ENCODE measurements around the gene PI3.

The PI3 gene

DNA sequence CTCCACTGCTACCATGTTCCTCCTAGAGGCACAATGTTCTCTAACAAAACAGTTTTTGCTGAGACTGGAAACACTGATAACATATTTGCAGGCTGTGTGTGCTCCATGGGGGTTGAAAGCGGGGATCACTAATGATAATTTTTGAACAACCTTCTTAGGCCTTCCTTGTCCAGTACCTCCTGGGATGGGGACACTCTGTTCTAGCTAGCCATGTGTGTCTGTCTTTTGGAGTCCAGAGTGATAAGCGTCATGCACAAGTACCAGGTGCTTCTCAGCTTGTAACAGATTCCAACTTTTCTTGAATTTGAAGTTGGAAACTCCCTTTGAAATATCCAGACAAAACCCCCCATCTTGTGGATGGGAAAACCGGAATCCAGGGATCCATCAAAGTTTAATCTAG, 15.2 kb downstream of the PI3 start:
- no peaks in the 10 kb centered on the region for H3K9me3 ChIP-seq (ENCODE audit: control insufficient read depth, low read length)
- peaks cover 9% of the 10 kb centered on the region for H3K4me1 ChIP-seq (ENCODE audit: control insufficient read depth, insufficient read depth, low read length)
- H3K9ac ChIP-seq (ENCODE audit: low read length) = no peak overlapping the region
- H3K27me3 ChIP-seq (ENCODE audit: control insufficient read depth, insufficient read depth, low read length) = no peaks in the 10 kb centered on the region
- H3K36me3 ChIP-seq (ENCODE audit: control insufficient read depth, insufficient read depth, low read length) = no peaks in the 10 kb centered on the region
- H3K4me3 ChIP-seq (ENCODE audit: low read length) = no peak overlapping the region

DNA sequence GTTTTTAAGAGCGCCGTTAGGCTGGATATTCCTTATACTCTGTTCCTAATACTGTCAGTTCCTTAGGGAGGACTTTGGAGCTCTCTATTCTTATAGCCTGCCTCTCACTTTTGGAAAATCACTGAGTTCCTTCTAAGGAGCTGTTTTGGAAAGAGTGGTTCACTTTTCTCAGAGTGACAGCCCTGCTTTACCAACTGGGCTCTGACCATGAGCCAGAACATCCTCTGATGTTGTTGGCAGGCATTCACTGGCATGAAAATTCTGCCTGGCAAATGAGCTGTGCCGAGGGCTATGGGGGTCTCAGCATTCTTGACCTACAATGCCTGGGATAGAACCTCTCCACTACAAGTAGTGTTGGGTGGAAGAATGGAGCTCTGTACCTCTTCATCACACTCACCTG, 17.2 kb downstream of the PI3 start:
- peaks cover 5% of the 10 kb centered on the region for H3K4me1 ChIP-seq (ENCODE audit: control insufficient read depth, insufficient read depth, low read length)
- no peaks in the 10 kb centered on the region for H3K9me3 ChIP-seq (ENCODE audit: control insufficient read depth, low read length)
- no peaks in the 10 kb centered on the region for H3K36me3 ChIP-seq (ENCODE audit: control insufficient read depth, insufficient read depth, low read length)
- H3K4me3 ChIP-seq (ENCODE audit: low read length) = no peak overlapping the region
- H3K27me3 ChIP-seq (ENCODE audit: control insufficient read depth, insufficient read depth, low read length) = no peaks in the 10 kb centered on the region
- no peak overlapping the region for H3K9ac ChIP-seq (ENCODE audit: low read length)

DNA sequence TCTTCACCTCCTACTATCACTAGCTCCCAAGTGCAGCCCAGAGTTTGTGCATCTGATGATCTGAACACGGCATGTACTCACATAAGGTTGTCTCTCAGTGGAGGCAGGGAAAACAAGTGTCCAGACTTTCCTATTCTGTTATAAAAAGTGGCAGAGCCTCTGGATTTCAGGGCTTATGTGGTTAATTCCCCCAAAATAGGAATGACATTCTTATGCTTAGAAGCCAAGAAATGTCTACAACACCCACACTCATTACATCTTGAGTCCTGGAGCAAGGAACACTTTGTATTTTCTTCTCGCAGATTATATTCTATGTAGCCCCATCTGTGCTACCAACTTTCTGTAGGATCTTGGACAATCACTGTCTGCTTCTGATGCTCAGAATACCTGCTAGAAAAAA, 18.6 kb downstream of the PI3 start:
- H3K9me3 ChIP-seq (ENCODE audit: control insufficient read depth, low read length) = no peaks in the 10 kb centered on the region
- H3K36me3 ChIP-seq (ENCODE audit: control insufficient read depth, insufficient read depth, low read length) = no peaks in the 10 kb centered on the region
- H3K27me3 ChIP-seq (ENCODE audit: control insufficient read depth, insufficient read depth, low read length) = no peaks in the 10 kb centered on the region
- H3K4me3 ChIP-seq (ENCODE audit: low read length) = no peak overlapping the region
- H3K4me1 ChIP-seq (ENCODE audit: control insufficient read depth, insufficient read depth, low read length) = no peaks in the 10 kb centered on the region
- H3K9ac ChIP-seq (ENCODE audit: low read length) = no peak overlapping the region

DNA sequence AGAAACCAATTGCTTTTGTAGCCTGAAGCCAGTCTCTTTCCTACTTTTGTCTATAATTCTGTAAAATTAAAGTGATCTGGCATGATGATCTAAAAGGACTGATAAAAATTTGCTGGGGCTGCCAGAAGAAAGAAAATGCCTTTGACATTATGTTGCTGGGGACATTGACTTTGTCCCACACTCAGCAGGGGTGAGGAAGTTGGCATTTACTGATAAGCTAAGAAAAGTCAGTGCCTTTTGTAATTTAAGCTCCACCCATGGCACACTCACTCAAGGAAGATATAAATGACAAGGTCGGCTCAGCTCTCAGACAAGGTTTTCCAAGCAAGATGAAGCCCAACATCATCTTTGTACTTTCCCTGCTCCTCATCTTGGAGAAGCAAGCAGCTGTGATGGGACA, 32.0 kb downstream of the PI3 start, which contains the start of gene SEMG1:
TSS of gene SEMG1 (plus strand) at position 309 of the 400 bp plus-strand sequence. CDS start at position 330, 21 bp downstream.
- Histone ChIP-seq H3K9me3 (ENCODE audit: control insufficient read depth, low read length) (no peaks in the 10 kb centered on the region), H3K9ac (ENCODE audit: low read length) (no peak within 1 kb of the TSS), H3K4me3 (ENCODE audit: low read length) (no peak within 1 kb of the TSS), H3K27me3 (ENCODE audit: control insufficient read depth, insufficient read depth, low read length) (no peaks in the 10 kb centered on the region), H3K36me3 (ENCODE audit: control insufficient read depth, insufficient read depth, low read length) (no peaks in the 10 kb centered on the region), H3K4me1 (ENCODE audit: control insufficient read depth, insufficient read depth, low read length) (no peaks in the 10 kb centered on the region)

DNA sequence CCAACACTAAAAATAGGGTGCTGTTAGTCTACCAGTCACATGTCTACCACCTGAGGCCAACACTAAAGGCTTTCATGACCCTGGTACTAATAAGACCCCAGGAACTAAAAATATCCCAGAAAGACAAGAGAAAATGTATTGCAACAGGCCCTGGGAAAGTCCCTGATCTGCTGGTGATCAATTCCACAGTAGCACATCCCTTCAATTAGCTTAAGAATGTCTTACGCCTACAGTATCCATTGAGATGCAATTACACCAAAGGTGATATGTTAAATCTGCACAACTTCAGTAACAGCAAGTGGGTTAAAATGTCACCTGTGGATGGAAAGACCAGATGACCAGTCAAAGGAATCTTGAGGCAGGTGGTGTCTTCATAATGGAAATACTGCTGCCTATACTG, 35.2 kb downstream of the PI3 start:
- no peaks in the 10 kb centered on the region for H3K9me3 ChIP-seq (ENCODE audit: control insufficient read depth, low read length)
- H3K9ac ChIP-seq (ENCODE audit: low read length) = no peak overlapping the region
- H3K4me1 ChIP-seq (ENCODE audit: control insufficient read depth, insufficient read depth, low read length) = no peaks in the 10 kb centered on the region
- H3K4me3 ChIP-seq (ENCODE audit: low read length) = no peak overlapping the region
- no peaks in the 10 kb centered on the region for H3K36me3 ChIP-seq (ENCODE audit: control insufficient read depth, insufficient read depth, low read length)
- H3K27me3 ChIP-seq (ENCODE audit: control insufficient read depth, insufficient read depth, low read length) = no peaks in the 10 kb centered on the region

DNA sequence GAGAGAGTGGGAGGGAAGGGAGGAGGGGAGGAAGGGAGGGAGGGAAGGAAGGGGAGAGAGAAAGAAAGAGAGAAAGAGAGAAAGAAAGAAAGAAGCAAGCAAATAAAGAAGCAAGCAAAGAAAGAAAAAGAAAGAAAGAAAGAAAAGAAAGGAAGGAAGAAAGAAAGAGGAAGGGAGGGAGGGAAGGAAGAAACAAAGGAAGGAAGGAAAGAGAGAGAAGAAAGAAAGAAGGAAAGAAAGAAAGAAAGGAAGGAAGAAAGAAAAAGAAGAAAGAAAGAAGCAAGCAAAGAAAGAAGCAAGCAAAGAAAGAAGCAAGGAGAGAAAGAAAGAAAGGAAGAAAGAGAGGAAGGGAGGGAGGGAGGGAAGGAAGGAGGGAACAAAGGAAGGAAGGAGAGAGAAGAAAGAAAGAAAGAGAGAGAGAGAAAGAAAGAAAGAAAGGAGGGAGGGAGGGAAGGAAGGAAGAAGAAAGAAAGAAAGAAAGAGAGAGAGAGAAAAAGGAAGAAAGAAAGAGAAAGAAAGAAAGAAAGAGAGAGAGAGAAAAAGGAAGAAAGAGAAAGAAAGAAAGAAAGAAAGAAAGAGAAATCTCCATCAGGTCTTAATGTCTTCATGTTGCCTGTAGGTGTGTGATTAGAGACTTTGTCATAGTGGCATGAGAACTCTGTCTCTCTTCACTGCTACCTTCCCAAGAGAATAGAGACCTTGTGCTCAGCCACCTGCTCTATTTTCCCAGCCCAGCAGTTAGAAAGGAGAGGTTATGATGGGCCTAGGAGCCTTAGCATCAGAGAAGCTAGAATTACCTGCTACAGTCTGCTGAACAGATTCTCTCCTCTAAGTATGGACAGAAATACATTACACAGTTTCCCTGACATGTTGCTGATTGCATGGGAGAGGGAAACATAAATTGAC, 37.1 kb downstream of the PI3 start:
- Histone ChIP-seq H3K9me3 (ENCODE audit: control insufficient read depth, low read length) (no peaks in the 10 kb centered on the region), H3K27me3 (ENCODE audit: control insufficient read depth, insufficient read depth, low read length) (no peaks in the 10 kb centered on the region), H3K36me3 (ENCODE audit: control insufficient read depth, insufficient read depth, low read length) (no peaks in the 10 kb centered on the region), H3K9ac (ENCODE audit: low read length) (no peak overlapping the region), H3K4me3 (ENCODE audit: low read length) (no peak overlapping the region), H3K4me1 (ENCODE audit: control insufficient read depth, insufficient read depth, low read length) (no peaks in the 10 kb centered on the region)

DNA sequence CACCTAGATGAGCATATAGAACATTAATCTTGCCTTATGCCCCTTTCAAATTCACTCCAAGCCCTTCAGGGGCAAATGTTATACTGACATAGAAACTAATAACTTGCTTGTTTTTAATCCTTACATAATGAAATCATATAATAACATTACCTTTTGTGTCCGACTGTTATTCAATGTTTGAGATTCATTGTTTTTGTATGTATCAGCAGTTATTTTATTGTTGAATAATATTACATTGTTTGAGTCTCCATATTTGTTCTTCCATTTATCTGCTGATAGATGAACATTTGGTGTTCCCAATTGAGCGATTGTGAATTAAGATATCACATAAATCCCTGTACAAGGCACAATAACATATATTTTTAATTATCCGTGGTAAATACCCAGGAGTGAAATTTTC, 38.1 kb downstream of the PI3 start:
- no peaks in the 10 kb centered on the region for H3K27me3 ChIP-seq (ENCODE audit: control insufficient read depth, insufficient read depth, low read length)
- no peak overlapping the region for H3K9ac ChIP-seq (ENCODE audit: low read length)
- H3K4me3 ChIP-seq (ENCODE audit: low read length) = no peak overlapping the region
- H3K9me3 ChIP-seq (ENCODE audit: control insufficient read depth, low read length) = no peaks in the 10 kb centered on the region
- H3K36me3 ChIP-seq (ENCODE audit: control insufficient read depth, insufficient read depth, low read length) = no peaks in the 10 kb centered on the region
- no peaks in the 10 kb centered on the region for H3K4me1 ChIP-seq (ENCODE audit: control insufficient read depth, insufficient read depth, low read length)

DNA sequence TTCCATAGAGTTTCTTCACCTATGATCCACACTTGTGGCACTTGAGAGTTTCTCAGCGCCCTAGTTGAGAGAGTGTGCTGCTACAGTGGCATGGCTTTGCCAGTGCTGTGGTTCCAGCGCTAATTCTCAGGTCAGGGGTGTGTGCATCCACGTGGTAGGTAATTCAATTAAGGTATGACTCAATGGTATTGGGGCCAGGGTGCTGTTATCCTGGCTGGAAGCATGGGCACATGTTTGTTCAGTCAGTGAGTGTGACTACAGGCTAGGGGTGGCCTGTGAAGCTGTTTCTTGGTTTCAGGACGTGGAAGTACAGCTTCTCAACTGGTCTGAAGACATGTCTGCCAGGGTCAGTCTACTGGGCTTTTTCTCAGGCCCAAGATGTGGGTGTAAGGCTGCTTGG, 43.4 kb downstream of the PI3 start:
- Histone ChIP-seq H3K4me1 (ENCODE audit: control insufficient read depth, insufficient read depth, low read length) (no peaks in the 10 kb centered on the region), H3K9me3 (ENCODE audit: control insufficient read depth, low read length) (no peaks in the 10 kb centered on the region), H3K4me3 (ENCODE audit: low read length) (no peak overlapping the region), H3K27me3 (ENCODE audit: control insufficient read depth, insufficient read depth, low read length) (no peaks in the 10 kb centered on the region), H3K9ac (ENCODE audit: low read length) (no peak overlapping the region), H3K36me3 (ENCODE audit: control insufficient read depth, insufficient read depth, low read length) (no peaks in the 10 kb centered on the region)

DNA sequence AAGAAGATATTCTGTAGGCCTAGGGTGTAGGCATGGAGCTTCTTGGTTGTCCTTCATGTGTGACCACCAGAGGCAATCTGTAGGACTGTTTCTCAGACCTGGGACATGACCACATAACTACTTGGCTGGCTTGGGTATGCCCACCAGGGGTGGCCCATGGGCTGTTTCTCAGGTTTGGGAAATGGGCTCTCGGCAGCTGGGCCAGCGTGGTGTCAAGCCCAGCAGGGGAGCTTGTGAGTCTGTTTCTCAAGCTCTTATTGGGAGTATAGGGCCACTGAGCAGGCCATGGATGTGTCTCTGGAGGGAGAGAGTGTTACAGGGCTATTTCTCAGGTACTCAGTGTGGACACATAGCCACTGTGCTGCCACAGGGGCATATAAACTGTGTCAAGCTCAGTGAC, 43.9 kb downstream of the PI3 start:
- Histone ChIP-seq H3K27me3 (ENCODE audit: control insufficient read depth, insufficient read depth, low read length) (no peaks in the 10 kb centered on the region), H3K4me3 (ENCODE audit: low read length) (no peak overlapping the region)

DNA sequence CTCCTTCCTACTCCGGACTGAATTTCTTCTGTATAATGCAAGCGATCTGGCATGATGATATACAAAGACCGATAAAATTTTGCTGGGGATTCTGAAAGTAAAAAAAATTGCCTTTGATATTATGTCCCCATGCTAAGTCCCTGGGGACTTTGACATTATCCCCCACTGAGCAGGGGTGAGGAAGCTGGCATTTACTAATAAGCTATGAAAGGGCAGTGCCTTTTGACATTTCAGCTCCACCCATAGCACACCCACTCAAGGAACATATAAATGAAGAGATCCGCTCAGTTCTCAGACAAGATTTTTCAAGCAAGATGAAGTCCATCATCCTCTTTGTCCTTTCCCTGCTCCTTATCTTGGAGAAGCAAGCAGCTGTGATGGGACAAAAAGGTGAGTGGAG, 46.4 kb downstream of the PI3 start, which contains the start of gene SEMG2:
TSS of gene SEMG2 (plus strand) at position 298 of the 400 bp plus-strand sequence. CDS start at position 315, 17 bp downstream.
- no peaks in the 10 kb centered on the region for H3K36me3 ChIP-seq (ENCODE audit: control insufficient read depth, insufficient read depth, low read length)
- no peak within 1 kb of the TSS for H3K4me3 ChIP-seq (ENCODE audit: low read length)
- no peak within 1 kb of the TSS for H3K9ac ChIP-seq (ENCODE audit: low read length)
- H3K27me3 ChIP-seq (ENCODE audit: control insufficient read depth, insufficient read depth, low read length) = no peaks in the 10 kb centered on the region
- no peaks in the 10 kb centered on the region for H3K9me3 ChIP-seq (ENCODE audit: control insufficient read depth, low read length)
- no peaks in the 10 kb centered on the region for H3K4me1 ChIP-seq (ENCODE audit: control insufficient read depth, insufficient read depth, low read length)

More for the DNA sequence above, 43.9 kb downstream of the PI3 start:
- Histone ChIP-seq H3K36me3 (ENCODE audit: control insufficient read depth, insufficient read depth, low read length) (no peaks in the 10 kb centered on the region), H3K4me1 (ENCODE audit: control insufficient read depth, insufficient read depth, low read length) (no peaks in the 10 kb centered on the region), H3K9me3 (ENCODE audit: control insufficient read depth, low read length) (no peaks in the 10 kb centered on the region), H3K9ac (ENCODE audit: low read length) (no peak overlapping the region)

DNA sequence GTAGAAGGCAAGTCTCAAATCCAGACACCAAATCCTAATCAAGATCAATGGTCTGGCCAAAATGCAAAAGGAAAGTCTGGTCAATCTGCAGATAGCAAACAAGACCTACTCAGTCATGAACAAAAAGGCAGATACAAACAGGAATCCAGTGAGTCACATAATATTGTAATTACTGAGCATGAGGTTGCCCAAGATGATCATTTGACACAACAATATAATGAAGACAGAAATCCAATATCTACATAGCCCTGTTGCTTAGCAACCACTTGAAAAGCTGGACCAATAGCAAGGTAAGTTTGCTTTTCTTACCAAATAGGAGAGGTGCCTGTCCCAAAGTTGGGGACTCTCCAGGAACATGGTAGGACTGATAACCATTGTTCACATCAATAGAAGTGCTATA, 48.4 kb downstream of the PI3 start:
- no peaks in the 10 kb centered on the region for H3K36me3 ChIP-seq (ENCODE audit: control insufficient read depth, insufficient read depth, low read length)
- H3K9ac ChIP-seq (ENCODE audit: low read length) = no peak overlapping the region
- no peaks in the 10 kb centered on the region for H3K4me1 ChIP-seq (ENCODE audit: control insufficient read depth, insufficient read depth, low read length)
- no peaks in the 10 kb centered on the region for H3K27me3 ChIP-seq (ENCODE audit: control insufficient read depth, insufficient read depth, low read length)
- H3K9me3 ChIP-seq (ENCODE audit: control insufficient read depth, low read length) = no peaks in the 10 kb centered on the region
- H3K4me3 ChIP-seq (ENCODE audit: low read length) = no peak overlapping the region

Measured in mucosa of stomach (tissue), 1 donor.